HG03575 (cell line): ENCODE measurements around the gene PBX3.
"Not testable (repeated sequence)": the region's sequence is repeated elsewhere in the genome, so short reads cannot be mapped to it uniquely, and the experiment has no call there.

Experiments used
- ATAC-seq: cut with Tn5 transposase; IDR thresholded peaks from one replicate; pipeline ENCODE4 v1.9.1; 2021; ENCODE audit not compliant: unreplicated experiment, insufficient number of reproducible peaks, low FRiP score; ENCODE audit errors: extremely low read depth

Gene PBX3

DNA sequence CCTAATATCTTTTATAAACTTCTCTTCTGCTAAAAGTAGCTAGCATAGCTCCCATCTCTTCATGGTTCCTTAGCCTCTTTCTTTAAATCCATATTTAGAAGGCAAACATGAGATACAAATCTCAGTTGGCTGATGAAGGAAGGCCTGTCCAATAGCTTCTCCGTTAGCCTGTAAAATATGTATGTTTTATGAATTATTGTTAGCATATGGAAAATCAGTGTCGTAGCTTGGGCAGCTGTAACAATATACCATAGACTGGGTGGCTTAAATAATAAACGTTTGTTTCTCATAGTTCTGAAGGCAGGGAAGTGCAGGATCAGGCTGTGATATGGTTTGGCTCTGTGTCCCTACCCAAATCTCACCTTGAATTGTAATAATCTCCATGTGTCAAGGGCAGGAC is 63.8 kb downstream of the PBX3 start:
- ATAC-seq: no peak

GRCh38 chr9:125812403-125812802 is 65.2 kb downstream of the PBX3 start:
- ATAC-seq: no peak

GRCh38 chr9:125815568-125815967 is 68.4 kb downstream of the PBX3 start:
- no peak for ATAC-seq

DNA sequence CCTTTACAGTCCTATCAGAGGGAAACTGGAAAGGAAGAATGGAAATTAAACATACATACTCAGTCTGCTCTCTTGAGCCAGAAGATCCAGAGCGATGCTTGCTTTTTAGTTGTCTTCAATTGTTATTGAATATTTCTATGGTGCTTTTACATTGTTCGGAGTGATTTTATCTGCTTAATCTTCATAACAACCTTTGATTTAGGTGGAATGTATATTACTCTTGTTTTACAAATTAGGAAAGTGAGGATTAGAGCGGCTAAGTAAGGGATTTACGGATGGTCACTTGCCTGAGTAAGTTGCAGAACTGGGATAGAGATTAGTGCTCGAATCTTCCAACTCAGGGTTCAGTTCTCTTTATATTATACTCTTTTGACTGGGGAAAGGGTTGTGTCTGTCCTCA is 69.1 kb downstream of the PBX3 start:
- no peak for ATAC-seq

DNA sequence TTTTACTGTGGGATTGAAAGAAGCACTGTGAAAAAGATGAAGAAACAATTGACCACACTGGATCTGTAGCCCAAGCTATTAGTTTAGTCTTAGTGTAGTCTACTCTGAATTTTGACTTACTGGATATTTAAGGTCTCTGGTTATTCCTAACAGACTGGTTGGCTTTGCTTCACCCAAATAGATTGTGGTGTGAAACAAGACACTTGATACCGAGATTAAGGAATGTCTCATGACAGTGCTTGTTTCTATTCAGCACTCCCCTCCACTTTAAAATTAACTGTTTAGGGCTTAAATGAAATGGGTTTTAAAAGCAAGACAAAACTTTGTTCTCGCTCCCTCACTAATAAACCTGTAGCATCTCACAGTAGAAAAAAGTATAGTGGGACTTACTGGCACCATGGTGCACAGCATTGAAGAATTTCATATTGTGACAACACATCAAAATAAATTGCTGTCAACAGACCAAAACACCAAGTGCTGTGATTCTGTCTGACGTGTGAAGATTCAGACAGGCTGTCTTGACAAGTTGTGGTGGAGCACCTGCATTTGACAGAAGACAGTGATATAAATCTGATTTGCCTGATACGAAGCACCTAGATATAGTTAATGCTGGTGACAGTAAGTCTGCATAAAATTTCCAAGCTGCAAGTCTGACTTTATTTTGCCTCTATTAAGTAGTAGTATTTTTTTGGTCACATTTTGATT is 73.1 kb downstream of the PBX3 start:
- ATAC-seq: no peak

GRCh38 chr9:125821078-125821477 is 73.9 kb downstream of the PBX3 start:
- ATAC-seq: no peak

DNA sequence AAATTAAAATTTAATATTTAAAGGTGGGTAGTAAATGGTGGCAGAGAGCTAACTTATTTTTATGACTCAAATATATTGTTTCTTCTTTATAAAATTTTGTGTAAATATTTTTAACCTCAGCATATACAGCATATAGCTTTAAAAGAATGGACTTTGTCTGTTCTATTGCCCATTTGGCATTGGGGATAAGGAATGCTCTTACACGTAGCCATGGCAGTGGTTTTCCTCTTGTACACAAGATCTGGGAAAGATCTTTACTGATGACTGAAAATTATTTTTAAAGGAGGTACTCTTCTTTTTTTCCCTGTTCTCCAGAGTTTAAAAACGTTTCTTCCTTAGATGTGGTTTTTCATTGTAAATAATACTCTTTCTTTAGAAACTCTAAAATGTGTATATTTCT is 75.0 kb downstream of the PBX3 start:
- ATAC-seq: no peak

DNA sequence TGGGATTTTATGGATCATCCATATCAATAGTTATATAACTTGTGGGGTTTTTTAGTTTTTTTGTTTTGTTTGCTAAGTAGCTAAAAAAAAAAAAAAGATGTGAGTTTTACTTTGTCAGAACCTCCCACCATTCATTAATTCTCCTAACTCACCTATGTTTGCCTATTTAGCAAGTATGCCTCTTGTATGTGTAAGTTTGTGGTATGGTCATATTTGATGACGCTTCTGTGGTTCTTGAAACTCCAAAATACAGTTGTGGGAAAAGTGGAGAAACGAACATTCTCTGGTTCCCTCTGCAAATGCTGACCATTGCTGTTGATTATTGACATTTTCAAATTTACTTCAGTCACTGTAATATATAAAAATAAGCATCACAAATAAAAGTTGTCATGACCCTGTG is 75.7 kb downstream of the PBX3 start:
- ATAC-seq: no peak

GRCh38 chr9:125823874-125824406 is 76.8 kb downstream of the PBX3 start:
- ATAC-seq: not testable (repeated sequence)

GRCh38 chr9:125825762-125826161 is 78.6 kb downstream of the PBX3 start:
- no peak for ATAC-seq

GRCh38 chr9:125826850-125827249 is 79.7 kb downstream of the PBX3 start:
- no peak for ATAC-seq

DNA sequence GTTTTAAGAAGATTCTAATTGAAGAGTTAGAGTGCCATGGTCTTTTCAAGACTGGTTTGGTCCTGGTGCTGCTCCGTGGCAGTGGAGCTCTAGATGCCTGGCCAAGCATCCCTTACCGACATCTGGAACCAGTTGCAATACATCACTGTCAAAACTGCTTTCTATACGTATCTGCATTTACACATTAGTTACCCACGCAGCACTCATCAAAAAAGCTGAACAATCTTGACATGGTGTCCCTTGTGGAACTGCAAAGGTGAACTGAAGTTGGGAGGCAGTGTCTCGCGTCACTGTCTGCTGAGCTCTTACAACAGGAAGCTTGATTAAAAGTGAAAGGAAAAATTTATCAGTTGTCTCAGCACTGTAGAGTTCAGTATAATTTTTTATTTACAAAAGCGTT is 82.6 kb downstream of the PBX3 start:
- no peak for ATAC-seq

DNA sequence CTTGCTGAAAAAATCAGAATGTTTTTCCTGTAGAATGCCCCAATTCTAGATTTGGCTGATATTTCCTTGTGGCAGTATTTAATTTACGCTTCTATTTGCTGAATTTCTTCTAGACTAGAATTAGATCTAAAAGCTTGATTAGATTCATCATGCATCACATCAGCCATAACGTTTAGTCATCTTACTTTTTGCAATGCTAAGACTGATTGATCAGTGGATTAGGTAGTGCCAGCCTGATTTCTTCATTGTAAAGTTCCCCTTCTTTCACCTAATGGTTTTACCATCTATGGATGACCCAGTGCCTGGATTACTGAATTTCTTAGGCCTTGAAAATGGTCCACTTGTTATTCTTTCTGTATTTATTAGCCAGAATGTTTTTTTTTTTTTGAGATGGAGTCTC is 83.9 kb downstream of the PBX3 start:
- ATAC-seq: no peak

DNA sequence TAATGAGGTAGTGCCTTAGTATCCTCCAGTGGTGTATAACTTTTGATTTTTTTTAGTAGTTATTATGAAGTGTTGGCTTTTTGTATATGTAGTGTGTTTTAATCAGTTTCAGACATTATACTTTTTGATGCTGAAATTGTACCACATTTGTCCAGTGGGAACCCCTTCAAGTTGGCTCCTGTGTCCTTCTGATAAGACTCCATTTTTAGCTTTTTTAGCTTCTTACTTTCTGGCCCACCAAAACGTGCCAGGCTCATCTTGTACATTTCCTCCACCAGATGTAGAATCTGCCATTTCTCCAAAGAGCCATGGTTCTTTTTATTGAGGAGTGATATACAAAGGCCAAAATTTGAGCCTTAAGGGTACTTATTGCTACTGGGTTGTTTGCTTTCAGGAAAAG is 84.4 kb downstream of the PBX3 start:
- ATAC-seq: no peak

DNA sequence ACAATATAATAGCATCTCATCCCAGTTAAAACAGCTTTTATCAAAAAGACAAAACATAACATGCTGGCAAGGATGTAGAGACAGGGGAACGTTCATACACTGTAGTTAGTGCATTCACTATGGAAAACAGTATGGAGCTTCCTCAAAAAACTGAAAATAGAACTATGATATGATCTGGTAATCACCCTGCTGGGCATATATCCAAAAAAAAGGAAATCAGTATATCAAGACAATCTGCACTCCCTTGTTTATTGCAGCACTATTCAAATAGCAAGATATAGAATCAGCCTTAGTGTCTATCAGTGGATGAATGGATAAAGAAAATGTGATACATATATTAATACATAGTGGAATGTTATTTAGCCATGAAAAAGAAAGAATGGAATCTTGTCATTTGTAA is 88.5 kb downstream of the PBX3 start:
- no peak for ATAC-seq

GRCh38 chr9:125839317-125839716 is 92.1 kb downstream of the PBX3 start:
- no peak for ATAC-seq

- no peak for ATAC-seq
These were observed 94.3 kb downstream of the PBX3 start for GRCh38 chr9:125841444-125841843.

GRCh38 chr9:125842242-125842641 is 95.1 kb downstream of the PBX3 start:
- no peak for ATAC-seq

DNA sequence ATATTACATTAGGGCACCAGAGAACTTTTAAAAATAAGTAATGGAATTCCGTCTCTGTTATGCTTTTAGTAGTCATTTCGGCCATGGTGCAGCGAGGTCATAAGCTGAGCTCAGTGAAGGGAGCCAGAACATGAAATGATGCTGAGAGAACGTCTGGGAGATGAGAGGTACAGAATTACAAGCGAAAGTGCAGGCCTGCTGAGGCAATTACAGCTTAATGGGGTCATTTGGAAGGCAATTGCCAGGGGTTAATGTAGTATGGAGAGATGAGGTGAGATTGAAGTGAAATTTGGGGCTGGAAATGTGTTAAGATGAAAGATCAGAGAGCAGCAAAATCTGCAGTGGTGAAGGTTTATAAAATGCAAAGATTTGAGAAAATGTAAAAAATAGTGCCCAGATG is 96.5 kb downstream of the PBX3 start:
- ATAC-seq: no peak

- no peak for ATAC-seq
These were observed 97.4 kb downstream of the PBX3 start for GRCh38 chr9:125844611-125845010.

DNA sequence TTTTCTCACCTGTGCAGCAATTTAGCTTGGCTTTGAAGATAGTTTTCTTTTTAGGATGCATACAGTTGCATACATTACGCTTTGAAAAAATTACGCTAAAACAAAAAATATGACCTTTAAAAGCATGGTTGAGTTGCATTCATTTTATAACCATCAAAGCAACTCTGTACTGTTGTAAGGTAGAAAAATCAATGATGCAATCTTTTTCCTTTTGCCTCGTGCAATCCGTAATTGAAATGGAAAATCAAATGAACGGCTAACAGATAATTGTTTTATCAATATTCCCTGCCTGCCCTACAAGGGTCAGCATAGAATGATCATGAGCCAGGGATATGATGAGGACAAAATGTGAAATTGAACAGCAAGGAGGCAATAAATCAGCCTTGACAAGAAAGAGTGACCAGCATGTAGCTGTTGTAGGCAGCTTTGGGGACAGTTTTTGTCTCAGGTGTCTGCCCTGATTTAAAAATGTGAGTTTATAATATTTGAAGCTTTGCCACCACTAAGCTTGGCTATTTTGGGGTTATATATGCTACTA is 98.2 kb downstream of the PBX3 start:
- no peak for ATAC-seq
